Measurements from ENCODE around the gene KRT25. TPM values are rescaled to one million over a fixed set of nuclear protein-coding genes. Genes with fewer than 3 reads are reported as not detected.

Gene KRT25
- total RNA-seq, 1 donor from 2014 or later = not detected

DNA sequence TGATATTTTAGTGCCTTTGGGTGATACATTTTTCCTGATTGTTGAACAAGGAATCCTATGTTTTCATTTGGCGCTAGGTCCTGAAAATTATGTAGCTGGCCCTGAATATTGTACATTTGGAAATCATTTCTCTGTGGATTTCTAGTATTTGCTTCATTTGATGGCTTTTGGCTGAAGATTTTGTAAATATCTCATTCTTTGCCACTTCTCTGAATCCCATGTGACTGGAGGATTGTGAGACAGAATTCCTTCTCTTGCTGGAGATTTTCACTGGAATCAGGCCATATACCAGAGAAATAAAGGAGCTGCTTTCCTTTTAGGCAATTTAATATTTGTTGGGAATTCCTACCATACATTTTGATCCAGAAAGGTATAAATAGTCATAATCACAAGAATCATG lies 36.0 kb upstream of the KRT25 start:
- TF ChIP-seq, protein P1, sequence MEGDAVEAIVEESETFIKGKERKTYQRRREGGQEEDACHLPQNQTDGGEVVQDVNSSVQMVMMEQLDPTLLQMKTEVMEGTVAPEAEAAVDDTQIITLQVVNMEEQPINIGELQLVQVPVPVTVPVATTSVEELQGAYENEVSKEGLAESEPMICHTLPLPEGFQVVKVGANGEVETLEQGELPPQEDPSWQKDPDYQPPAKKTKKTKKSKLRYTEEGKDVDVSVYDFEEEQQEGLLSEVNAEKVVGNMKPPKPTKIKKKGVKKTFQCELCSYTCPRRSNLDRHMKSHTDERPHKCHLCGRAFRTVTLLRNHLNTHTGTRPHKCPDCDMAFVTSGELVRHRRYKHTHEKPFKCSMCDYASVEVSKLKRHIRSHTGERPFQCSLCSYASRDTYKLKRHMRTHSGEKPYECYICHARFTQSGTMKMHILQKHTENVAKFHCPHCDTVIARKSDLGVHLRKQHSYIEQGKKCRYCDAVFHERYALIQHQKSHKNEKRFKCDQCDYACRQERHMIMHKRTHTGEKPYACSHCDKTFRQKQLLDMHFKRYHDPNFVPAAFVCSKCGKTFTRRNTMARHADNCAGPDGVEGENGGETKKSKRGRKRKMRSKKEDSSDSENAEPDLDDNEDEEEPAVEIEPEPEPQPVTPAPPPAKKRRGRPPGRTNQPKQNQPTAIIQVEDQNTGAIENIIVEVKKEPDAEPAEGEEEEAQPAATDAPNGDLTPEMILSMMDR (IDR thresholded peaks at IDR 0.05) = no peak
- no peak for DNase-seq (ENCODE audit: extremely low spot score, unreplicated experiment)
- Mint-ChIP-seq H3K4me1 (ENCODE audit: unreplicated experiment) (peaks cover 3% of the 10 kb centered on the region), H3K27ac (ENCODE audit: unreplicated experiment) (no peak overlapping the region), H3K36me3 (ENCODE audit: unreplicated experiment) (no peaks in the 10 kb centered on the region), H3K27me3 (ENCODE audit: unreplicated experiment) (peaks cover 47% of the 10 kb centered on the region), H3K9me3 (ENCODE audit: unreplicated experiment) (no peaks in the 10 kb centered on the region), H3K4me3 (ENCODE audit: unreplicated experiment) (no peak overlapping the region)

DNA sequence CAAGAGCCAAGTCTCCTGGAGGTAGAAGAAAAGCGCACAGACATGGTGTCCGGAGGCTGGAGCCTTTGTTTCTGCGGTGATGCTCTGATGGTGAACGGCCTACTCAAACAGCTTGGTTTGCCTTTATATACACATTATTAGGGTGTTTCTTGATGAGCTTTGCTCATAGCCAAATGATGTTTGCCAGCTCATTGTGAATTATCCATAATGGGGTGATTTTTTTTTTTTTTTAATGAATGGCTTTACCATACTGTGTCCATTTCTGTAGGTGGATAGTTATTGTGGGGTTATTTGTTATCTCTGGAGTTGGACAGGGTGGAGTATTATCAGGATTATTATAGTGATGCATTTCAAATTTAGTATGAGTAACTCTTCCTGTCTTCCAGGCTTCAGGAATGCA lies 27.3 kb upstream of the KRT25 start, which contains the start of gene KRT27:
Gene KRT27 (minus strand): TSS at position 101 of the 400 bp plus-strand sequence. CDS start 57 bp downstream, at position 44.
- Mint-ChIP-seq H3K4me3 (ENCODE audit: unreplicated experiment) (no peak within 1 kb of the TSS), H3K9me3 (ENCODE audit: unreplicated experiment) (no peaks in the 10 kb centered on the region), H3K4me1 (ENCODE audit: unreplicated experiment) (no peaks in the 10 kb centered on the region), H3K27me3 (ENCODE audit: unreplicated experiment) (peaks cover 57% of the 10 kb centered on the region), H3K27ac (ENCODE audit: unreplicated experiment) (no peak within 1 kb of the TSS), H3K36me3 (ENCODE audit: unreplicated experiment) (no peaks in the 10 kb centered on the region)
- TF ChIP-seq, protein P1 (IDR thresholded peaks at IDR 0.05) = no peak
- no peak for DNase-seq (ENCODE audit: extremely low spot score, unreplicated experiment)

DNA sequence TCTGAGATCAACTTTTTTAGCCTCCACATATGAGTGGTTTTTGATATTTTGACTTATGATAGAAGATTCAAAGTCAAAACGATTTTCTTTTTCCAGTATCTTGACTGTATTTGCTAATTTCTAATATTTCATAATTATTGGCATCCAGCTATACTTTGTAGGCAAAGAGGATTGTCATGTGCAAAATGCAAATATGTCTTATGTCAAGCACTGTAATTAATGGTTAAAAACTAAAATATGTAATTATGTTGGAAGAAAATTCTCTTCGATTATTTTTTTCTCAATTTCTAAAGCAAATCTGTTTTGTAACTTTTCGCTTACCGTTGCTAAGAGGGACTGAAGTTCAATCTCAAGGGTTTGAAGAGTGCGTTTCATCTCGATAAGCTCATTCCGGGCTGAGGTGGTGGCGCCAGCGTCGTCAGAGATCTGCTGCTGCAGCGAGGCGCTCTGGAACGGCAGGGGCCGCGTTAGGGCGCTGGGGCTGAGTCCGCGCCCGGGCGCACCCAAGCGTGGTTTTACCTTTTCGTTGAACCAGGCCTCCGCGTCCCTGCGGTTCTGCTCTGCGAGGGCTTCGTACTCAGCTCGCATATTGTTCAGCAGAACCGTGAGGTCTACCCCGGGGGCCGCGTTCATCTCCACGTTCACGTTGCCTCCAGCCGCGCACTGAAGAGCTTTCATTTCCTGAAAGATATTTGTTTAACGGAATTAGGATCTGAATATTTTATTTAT lies 24.2 kb upstream of the KRT25 start:
- H3K9me3 Mint-ChIP-seq (ENCODE audit: unreplicated experiment) = no peaks in the 10 kb centered on the region
- TF ChIP-seq, protein P1 (IDR thresholded peaks at IDR 0.05) = no peak
- DNase-seq (ENCODE audit: extremely low spot score, unreplicated experiment) = no peak
- H3K36me3 Mint-ChIP-seq (ENCODE audit: unreplicated experiment) = no peaks in the 10 kb centered on the region
- H3K27ac Mint-ChIP-seq (ENCODE audit: unreplicated experiment) = no peak overlapping the region
- H3K4me1 Mint-ChIP-seq (ENCODE audit: unreplicated experiment) = no peaks in the 10 kb centered on the region
- H3K4me3 Mint-ChIP-seq (ENCODE audit: unreplicated experiment) = no peak overlapping the region
- H3K27me3 Mint-ChIP-seq (ENCODE audit: unreplicated experiment) = peaks cover 71% of the 10 kb centered on the region

DNA sequence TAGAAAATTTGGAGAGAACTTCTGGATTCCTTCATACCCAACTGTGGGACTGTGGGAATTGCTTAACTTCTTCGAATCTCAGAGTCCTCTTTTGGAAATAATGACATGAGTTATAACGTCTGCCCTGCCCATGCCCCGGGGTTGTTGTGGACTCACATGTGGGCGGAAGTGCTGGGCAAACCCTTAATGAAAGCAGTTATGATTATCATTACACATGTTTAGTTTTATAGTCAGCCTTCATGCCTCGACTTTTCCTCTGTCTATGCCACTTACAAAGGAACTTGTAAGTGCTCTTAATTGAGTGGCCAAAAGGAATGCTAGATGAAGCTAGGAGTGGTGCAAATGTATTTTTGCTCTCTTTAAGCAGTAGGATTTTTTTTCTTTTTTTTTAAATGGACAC lies 23.3 kb upstream of the KRT25 start:
- Mint-ChIP-seq H3K9me3 (ENCODE audit: unreplicated experiment) (no peaks in the 10 kb centered on the region), H3K4me1 (ENCODE audit: unreplicated experiment) (no peaks in the 10 kb centered on the region), H3K27ac (ENCODE audit: unreplicated experiment) (no peak overlapping the region), H3K4me3 (ENCODE audit: unreplicated experiment) (no peak overlapping the region), H3K27me3 (ENCODE audit: unreplicated experiment) (peaks cover 72% of the 10 kb centered on the region), H3K36me3 (ENCODE audit: unreplicated experiment) (no peaks in the 10 kb centered on the region)
- no peak for DNase-seq (ENCODE audit: extremely low spot score, unreplicated experiment)
- TF ChIP-seq, protein P1 (IDR thresholded peaks at IDR 0.05) = no peak

DNA sequence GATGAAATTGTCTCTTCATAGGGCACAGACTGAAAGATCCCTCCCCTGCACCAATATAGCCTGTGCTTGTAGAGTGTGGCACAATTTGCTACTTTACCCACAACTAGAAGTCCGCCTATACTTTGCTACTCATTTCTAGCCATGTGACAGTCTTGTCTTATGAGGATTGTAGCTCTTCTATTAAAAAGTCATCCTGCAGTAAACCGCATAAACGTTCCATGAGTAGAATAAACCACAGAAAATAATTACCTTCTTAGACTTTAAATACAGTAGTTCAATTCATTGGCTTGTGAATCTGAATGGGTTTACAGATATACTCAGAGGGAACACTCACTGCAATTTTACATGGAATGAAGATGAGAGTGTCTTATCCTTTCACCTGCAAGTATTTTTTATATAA lies 22.8 kb upstream of the KRT25 start:
- DNase-seq (ENCODE audit: extremely low spot score, unreplicated experiment) = no peak

More for the DNA sequence above, 22.8 kb upstream of the KRT25 start:
- Mint-ChIP-seq H3K27me3 (ENCODE audit: unreplicated experiment) (peaks cover 69% of the 10 kb centered on the region), H3K36me3 (ENCODE audit: unreplicated experiment) (no peaks in the 10 kb centered on the region), H3K4me3 (ENCODE audit: unreplicated experiment) (no peak overlapping the region), H3K4me1 (ENCODE audit: unreplicated experiment) (no peaks in the 10 kb centered on the region), H3K27ac (ENCODE audit: unreplicated experiment) (no peak overlapping the region), H3K9me3 (ENCODE audit: unreplicated experiment) (no peaks in the 10 kb centered on the region)
- TF ChIP-seq, protein P1 (IDR thresholded peaks at IDR 0.05) = no peak
